AG09319 (cell line): ENCODE data around the gene RASGRF2.

Source experiments
- DNase-seq: peaks from one replicate; pipeline ENCODE4 v3.0.0-alpha.2; 2010; ENCODE audit warnings: low read depth; ENCODE audit errors: extremely low read depth
- TF ChIP-seq, protein P1 (sequence below): IDR thresholded peaks from 2 replicates; pipeline ENCODE4 v1.5.1; 2011; ENCODE audit warnings: low read depth, mild to moderate bottlenecking, inconsistent platforms, low read length, moderate library complexity

Gene RASGRF2

DNA sequence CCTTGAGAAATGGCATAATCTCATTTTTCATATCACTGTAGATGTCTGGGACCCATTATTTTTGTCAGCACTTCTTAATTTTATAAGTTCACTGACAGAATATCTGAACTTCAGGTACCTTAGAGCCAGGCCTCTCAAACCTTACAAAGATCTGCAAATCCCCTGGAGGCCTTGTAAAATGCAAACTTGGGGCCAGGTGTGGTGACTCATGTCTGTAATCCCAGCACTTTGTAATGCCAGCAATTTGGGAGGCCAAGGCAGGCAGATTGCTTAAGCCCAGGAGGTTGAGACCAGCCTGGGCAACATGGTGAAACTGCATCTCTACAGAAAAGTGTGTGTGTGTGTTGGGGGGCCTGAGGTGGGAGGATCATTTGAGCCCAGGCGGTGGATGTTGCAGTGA is 30.8 kb downstream of the RASGRF2 start:
- TF ChIP-seq, protein P1, sequence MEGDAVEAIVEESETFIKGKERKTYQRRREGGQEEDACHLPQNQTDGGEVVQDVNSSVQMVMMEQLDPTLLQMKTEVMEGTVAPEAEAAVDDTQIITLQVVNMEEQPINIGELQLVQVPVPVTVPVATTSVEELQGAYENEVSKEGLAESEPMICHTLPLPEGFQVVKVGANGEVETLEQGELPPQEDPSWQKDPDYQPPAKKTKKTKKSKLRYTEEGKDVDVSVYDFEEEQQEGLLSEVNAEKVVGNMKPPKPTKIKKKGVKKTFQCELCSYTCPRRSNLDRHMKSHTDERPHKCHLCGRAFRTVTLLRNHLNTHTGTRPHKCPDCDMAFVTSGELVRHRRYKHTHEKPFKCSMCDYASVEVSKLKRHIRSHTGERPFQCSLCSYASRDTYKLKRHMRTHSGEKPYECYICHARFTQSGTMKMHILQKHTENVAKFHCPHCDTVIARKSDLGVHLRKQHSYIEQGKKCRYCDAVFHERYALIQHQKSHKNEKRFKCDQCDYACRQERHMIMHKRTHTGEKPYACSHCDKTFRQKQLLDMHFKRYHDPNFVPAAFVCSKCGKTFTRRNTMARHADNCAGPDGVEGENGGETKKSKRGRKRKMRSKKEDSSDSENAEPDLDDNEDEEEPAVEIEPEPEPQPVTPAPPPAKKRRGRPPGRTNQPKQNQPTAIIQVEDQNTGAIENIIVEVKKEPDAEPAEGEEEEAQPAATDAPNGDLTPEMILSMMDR = no peak
- DNase-seq = no peak

DNA sequence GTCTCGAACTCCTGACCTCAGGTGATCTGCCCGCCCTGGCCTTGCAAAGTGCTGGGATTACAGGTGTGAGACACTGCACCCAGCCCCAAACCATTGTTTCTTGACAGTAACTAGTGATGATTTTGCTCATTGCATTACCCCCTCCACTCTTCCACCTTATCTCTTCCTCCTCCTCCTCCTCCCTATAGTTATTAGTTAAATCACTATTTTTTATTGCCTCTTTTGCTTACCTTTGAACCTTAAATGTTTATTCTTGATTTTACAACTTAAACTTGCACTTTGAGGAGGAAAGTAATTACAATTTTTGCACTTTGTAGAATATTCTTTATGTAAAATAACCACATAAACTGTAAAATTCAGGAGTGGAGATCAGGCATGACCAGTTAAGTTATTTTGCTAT is 35.7 kb downstream of the RASGRF2 start:
- DNase-seq = no peak
- TF ChIP-seq, protein P1 = no peak

DNA sequence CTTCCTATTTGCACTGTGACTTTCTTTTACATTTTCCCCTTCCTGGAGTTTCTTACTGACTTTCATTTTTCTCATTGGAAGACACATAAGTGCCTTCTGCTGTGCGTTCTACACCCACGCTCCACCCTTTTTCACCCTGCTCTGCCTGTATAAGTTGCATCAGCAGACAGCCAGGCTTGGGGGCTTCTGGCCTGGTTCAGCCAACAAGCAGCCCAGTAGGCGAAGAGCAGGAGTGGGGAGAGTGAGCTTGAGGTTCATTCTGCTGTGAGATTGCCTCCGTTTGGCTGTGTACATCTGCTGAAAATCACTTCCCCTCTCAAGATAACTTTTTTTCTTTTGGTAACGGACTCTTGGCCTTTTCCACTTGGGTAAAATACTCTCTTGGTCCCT is 38.4 kb downstream of the RASGRF2 start:
- TF ChIP-seq, protein P1 = no peak
- DNase-seq = no peak

DNA sequence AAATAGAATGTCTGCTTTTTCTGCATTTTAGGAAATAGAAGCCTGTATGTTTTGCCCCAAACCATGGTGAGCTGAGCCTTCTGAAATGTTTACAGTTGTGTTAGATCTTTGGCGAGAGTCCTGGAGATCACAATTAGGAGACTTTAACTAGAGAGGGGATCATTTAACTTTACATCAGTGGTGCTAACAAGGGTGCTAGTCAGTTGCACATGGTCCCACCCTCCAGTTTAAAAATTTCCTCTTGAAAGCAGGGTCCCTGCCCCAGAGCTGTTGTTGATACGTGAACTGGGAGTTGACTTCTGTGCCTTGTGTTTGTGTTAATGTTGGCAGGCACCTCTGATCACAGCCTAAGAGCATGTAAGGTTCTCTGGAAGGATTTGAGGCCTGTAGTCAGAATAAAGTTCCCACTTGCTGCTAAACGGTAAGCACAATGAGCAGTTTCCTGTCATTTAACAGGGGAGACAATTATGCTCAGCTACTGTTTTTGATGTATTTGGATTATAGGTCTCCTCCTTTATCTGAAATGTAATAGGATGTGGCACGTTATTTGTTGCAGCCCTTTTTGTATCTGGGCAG is 43.7 kb downstream of the RASGRF2 start:
- DNase-seq = no peak
- TF ChIP-seq, protein P1 = no peak

DNA sequence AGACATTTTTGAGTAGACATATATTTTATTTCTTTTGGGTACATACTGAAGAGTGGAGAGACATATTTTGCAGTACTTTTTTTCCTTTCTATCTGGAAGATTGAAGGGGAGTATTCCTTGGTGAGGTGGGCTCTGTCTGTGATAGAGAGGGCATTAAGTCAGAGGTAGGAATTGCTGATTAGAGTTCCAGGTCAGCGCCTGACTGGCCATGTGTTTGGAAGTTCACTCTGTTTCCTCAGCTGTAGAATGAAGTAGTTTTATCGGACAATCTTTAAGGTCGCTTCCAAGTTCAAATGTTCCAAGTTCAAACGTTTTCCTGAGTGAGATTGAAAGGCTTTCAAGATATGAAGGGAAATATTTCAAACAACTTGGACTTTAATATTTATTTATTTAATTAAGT is 45.5 kb downstream of the RASGRF2 start:
- TF ChIP-seq, protein P1 = no peak
- DNase-seq = no peak

DNA sequence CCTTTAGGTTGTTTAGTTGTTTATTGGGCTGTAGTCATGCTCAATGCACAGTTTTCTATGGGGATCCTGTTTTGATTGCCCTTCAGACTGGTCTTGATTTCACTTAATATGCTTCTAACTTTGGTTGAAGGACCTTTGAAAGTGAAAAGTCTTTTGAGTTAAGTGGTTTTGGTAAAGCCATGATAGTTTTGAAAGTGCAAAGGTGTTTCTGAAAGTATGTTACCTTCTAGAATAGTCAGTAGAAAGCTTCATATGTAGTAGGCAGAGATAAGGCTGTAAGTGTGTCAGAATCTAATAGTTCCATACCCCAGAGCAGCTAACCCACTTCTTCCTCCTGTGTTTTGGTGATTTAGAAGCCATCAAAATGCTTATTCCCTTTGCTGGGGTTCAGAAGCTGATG is 46.1 kb downstream of the RASGRF2 start:
- no peak for DNase-seq
- TF ChIP-seq, protein P1 = no peak

DNA sequence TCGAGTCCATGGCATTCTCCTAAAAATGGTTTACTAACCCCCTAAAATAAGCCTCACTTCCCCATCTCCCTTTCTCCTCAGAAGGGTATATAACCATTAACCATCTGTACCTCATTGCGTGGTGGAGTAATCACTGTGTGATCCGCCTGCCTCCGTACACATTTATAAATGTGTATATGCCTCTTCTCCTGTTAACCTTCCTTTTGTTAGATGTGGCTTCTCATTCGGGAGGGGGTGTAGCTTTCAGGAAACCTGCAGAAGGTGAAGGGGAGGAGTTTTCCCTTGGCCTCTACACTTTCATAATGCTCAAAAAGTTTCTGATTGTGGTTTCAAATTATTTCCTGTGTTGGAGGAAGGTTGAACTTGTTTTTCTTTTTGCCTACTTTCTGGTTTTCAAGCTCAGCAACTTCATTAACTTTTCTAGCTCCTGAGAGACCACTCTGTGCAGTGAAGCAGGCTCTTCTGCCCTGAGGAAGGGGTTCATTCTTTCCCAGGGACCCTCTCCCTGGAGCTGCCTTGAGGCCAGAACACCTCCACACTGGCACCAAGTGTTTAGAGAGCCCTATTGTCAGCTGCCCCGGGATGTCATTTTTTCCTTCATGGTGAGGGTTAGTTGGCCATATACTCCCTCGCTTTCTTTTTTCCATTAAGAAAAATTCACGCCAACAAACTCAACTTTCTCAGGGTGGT is 46.9 kb downstream of the RASGRF2 start:
- DNase-seq = no peak
- TF ChIP-seq, protein P1 = no peak
